MM.1S (cell line): ENCODE measurements around the gene ZBTB45.

Experiments used
- DNase-seq: peaks from one replicate; pipeline ENCODE4 v3.0.0-alpha.2; 2015
- H2AFZ ChIP-seq: fragments of 300-600 bp; sonication (generic); 2 replicates; pipeline ENCODE4 v1.6.0; 2016; ENCODE audit warnings: antibody characterized with exemption, low read length
- H3F3A ChIP-seq: fragments of 300-600 bp; sonication (generic); 2 replicates; pipeline ENCODE4 v1.6.1; 2016; ENCODE audit warnings: mild to moderate bottlenecking, antibody characterized with exemption, low read length, moderate library complexity, mixed read lengths; ENCODE audit not compliant: insufficient read depth
- H3K27ac ChIP-seq: fragments of 300-600 bp; sonication (generic); 2 replicates; pipeline ENCODE4 v1.5.1; 2016; ENCODE audit warnings: mild to moderate bottlenecking, low read length
- H3K27me3 ChIP-seq: fragments of 300-600 bp; sonication (generic); replicated peaks from 2 replicates; pipeline ENCODE4 v1.6.0; 2016; ENCODE audit warnings: low read length; ENCODE audit not compliant: insufficient read depth
- H3K36me3 ChIP-seq: fragments of 300-600 bp; sonication (generic); replicated peaks from 2 replicates; pipeline ENCODE4 v1.6.1; 2016; ENCODE audit warnings: mild to moderate bottlenecking, low read length, mixed read lengths; ENCODE audit not compliant: insufficient read depth
- H3K4me1 ChIP-seq: fragments of 300-600 bp; sonication (generic); 2 replicates; pipeline ENCODE4 v1.6.1; 2016; ENCODE audit warnings: low read length, mixed read lengths
- H3K4me2 ChIP-seq: fragments of 300-600 bp; sonication (generic); 2 replicates; pipeline ENCODE4 v1.6.0; 2016; ENCODE audit warnings: low read depth, low read length
- H3K4me3 ChIP-seq: fragments of 300-600 bp; sonication (generic); 2 replicates; pipeline ENCODE4 v1.5.1; 2016; ENCODE audit warnings: low read length, mixed read lengths
- H3K79me2 ChIP-seq: fragments of 300-600 bp; sonication (generic); 2 replicates; pipeline ENCODE4 v1.6.1; 2016; ENCODE audit warnings: mixed run types, low read length, mixed read lengths
- H3K9ac ChIP-seq: fragments of 300-600 bp; sonication (generic); 2 replicates; pipeline ENCODE4 v1.6.1; 2016; ENCODE audit warnings: low read length, mixed read lengths
- H3K9me2 ChIP-seq: fragments of 300-600 bp; sonication (generic); replicated peaks from 2 replicates; pipeline ENCODE4 v1.6.1; 2016; ENCODE audit warnings: mild to moderate bottlenecking, low read length, mixed read lengths; ENCODE audit not compliant: insufficient read depth
- H3K9me3 ChIP-seq: fragments of 300-600 bp; sonication (generic); replicated peaks from 2 replicates; pipeline ENCODE4 v1.6.1; 2016; ENCODE audit warnings: mild to moderate bottlenecking, low read length, mixed read lengths; ENCODE audit not compliant: insufficient read depth
- H4K20me1 ChIP-seq: fragments of 300-600 bp; sonication (generic); 2 replicates; pipeline ENCODE4 v1.6.1; 2016; ENCODE audit warnings: mild to moderate bottlenecking, low read length, moderate library complexity, mixed read lengths; ENCODE audit not compliant: insufficient read depth
- EZH2 ChIP-seq: fragments of 300-600 bp; sonication (generic); optimal IDR thresholded peaks from 2 replicates; pipeline ENCODE3; 2017; ENCODE audit warnings: low read depth, mild to moderate bottlenecking, antibody characterized with exemption, low read length, mixed read lengths
- EZH2phosphoT487 ChIP-seq: fragments of 300-600 bp; sonication (generic); IDR thresholded peaks from 2 replicates; pipeline ENCODE4 v1.6.1; 2018; ENCODE audit warnings: antibody characterized with exemption, low read length
- TF ChIP-seq, protein P1 (sequence below): fragments of 300-600 bp; sonication (generic); IDR thresholded peaks from 2 replicates; pipeline ENCODE4 v1.5.1; 2016; ENCODE audit warnings: antibody characterized with exemption, low read length, mixed read lengths

ZBTB45 gene

DNA sequence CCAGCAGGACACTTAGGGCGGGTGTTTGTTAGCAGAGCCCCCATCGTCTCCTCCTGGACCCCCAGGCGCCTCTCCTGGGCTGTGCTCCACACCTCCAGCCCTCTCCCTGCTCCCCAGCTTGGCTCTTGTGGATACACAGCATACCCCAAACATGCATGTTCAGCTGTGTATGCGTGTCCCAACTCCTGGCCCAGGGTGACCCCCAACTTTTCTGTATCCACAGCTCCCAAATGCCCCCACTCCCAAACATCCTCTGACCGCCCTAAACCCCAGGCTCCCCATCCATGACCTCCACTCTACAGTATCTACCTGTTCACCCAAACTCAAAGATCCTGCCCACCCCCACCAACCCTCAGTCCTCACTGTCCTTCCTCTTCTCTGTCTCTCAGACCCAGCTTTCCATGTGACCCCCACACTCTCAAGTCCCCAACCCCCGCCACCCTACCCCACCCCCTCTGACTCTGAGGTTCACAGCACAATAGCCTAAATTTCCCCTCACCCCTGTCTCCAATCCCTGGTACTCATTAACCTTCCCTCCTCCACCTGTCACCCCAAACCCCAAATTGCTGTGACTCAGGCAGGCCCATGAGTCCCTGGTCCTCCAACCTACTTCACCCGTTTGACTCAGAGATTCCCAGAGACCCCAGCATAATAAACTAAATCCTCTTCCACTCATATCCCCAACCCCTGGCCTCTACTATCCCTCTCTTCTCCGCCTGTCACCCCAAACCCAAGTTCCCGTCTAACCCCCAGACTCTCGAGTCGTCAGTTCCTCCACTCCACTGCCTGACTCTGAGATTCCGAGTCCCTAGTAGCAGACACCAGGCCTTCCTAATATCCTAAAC lies 37.8 kb upstream of the ZBTB45 start:
- H2AFZ ChIP-seq, result no peak overlapping the region
- H3K9me3 ChIP-seq, result no peaks in the 10 kb centered on the region
- peaks cover 26% of the 10 kb centered on the region for H3K4me1 ChIP-seq
- H3K36me3 ChIP-seq, result no peaks in the 10 kb centered on the region
- H3K4me3 ChIP-seq, result peak overlapping the region; percentile 97
- peak overlapping the region; percentile 77; the same call in 1 of the 2 replicates for H3K27ac ChIP-seq
- peak overlapping the region; percentile 82 for H3K9ac ChIP-seq
- TF ChIP-seq, protein P1, sequence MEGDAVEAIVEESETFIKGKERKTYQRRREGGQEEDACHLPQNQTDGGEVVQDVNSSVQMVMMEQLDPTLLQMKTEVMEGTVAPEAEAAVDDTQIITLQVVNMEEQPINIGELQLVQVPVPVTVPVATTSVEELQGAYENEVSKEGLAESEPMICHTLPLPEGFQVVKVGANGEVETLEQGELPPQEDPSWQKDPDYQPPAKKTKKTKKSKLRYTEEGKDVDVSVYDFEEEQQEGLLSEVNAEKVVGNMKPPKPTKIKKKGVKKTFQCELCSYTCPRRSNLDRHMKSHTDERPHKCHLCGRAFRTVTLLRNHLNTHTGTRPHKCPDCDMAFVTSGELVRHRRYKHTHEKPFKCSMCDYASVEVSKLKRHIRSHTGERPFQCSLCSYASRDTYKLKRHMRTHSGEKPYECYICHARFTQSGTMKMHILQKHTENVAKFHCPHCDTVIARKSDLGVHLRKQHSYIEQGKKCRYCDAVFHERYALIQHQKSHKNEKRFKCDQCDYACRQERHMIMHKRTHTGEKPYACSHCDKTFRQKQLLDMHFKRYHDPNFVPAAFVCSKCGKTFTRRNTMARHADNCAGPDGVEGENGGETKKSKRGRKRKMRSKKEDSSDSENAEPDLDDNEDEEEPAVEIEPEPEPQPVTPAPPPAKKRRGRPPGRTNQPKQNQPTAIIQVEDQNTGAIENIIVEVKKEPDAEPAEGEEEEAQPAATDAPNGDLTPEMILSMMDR, result no peak
- no peak for TF ChIP-seq EZH2phosphoT487
- no peak for TF ChIP-seq EZH2
- H4K20me1 ChIP-seq, result no peaks in the 10 kb centered on the region
- H3K27me3 ChIP-seq, result no peaks in the 10 kb centered on the region
- H3K79me2 ChIP-seq, result peaks cover 41% of the 10 kb centered on the region
- H3K4me2 ChIP-seq, result peak overlapping the region; percentile 84
- no peaks in the 10 kb centered on the region for H3K9me2 ChIP-seq
- DNase-seq, result no peak
- peaks cover 53% of the 10 kb centered on the region for H3F3A ChIP-seq

DNA sequence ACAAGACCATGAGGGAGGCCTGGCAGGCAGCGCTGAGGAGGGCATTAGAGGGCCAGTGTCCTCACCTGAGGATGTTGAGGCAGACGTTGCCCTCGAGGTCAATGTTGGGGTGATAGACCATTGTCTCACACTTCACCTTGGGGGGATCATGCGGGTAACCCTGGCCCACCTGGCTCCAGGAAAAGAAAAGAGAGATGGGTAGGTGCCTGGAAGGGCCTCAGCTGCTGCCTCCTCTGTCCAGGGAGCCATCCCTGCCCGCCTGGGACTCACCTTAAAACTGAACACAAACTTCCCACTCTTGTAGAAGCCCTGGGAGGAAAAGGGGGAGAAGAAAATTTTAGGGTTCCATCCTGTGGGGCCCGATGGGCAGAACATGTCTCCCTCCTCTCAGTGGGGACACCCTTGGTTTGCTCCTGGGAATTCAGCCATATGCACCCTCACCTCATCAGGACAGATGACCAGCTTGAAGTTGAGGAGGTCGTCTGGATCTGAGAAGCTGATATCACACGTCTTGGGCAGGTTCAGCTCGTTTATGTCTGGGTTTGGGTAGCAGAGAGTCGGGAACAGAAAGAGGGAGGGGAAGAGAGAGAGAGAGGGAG lies 37.1 kb upstream of the ZBTB45 start:
- Histone ChIP-seq H3K9me3 (no peaks in the 10 kb centered on the region), H3K79me2 (peaks cover 41% of the 10 kb centered on the region), H3K27me3 (no peaks in the 10 kb centered on the region), H3F3A (peaks cover 61% of the 10 kb centered on the region), H3K4me3 (peak overlapping the region; percentile 97), H3K4me2 (peak overlapping the region; percentile 84), H3K4me1 (peaks cover 26% of the 10 kb centered on the region), H3K36me3 (no peaks in the 10 kb centered on the region), H2AFZ (no peak overlapping the region), H4K20me1 (no peaks in the 10 kb centered on the region), H3K9ac (peak overlapping the region; percentile 82; the same call in 1 of the 2 replicates), H3K9me2 (no peaks in the 10 kb centered on the region), H3K27ac (peak overlapping the region; percentile 77; the same call in 1 of the 2 replicates)
- no peak for DNase-seq
- no peak for TF ChIP-seq EZH2
- TF ChIP-seq, protein P1, result no peak
- TF ChIP-seq EZH2phosphoT487, result no peak

GRCh38 chr19:58555920-58556621 lies 36.5 kb upstream of the ZBTB45 start:
- Histone ChIP-seq H3K9ac (no peak overlapping the region; the same call in 1 of the 2 replicates), H3K4me3 (no peak overlapping the region), H3K4me1 (peaks cover 26% of the 10 kb centered on the region), H3K27ac (no peak overlapping the region; the same call in 1 of the 2 replicates), H3K36me3 (no peaks in the 10 kb centered on the region), H3K9me3 (no peaks in the 10 kb centered on the region), H3K4me2 (peak overlapping the region; percentile 98; the same call in 1 of the 2 replicates), H4K20me1 (peaks cover 2% of the 10 kb centered on the region; the same call in 1 of the 2 replicates), H2AFZ (no peak overlapping the region), H3F3A (peaks cover 67% of the 10 kb centered on the region), H3K27me3 (no peaks in the 10 kb centered on the region), H3K9me2 (no peaks in the 10 kb centered on the region), H3K79me2 (peaks cover 41% of the 10 kb centered on the region)
- DNase-seq, result no peak
- no peak for TF ChIP-seq EZH2phosphoT487
- no peak for TF ChIP-seq EZH2
- TF ChIP-seq, protein P1, result no peak
